Psoas muscle (tissue), 8 donors: Measurements from ENCODE around the gene PPIB. TPM values are rescaled to one million over a fixed set of nuclear protein-coding genes. Genes with fewer than 3 reads are reported as not detected.

Source experiments
- ATAC-seq, 4 donors: fragments of 200-7000 bp; cut with Tn5 transposase; one replicate each; pipeline ENCODE4 v1.9.1; 2020; ENCODE audit warnings: moderate library complexity in 3 of 4, mild to moderate bottlenecking in 2 of 4
- DNase-seq, 2 donors: peaks; one replicate each; pipeline ENCODE4 v3.0.0-alpha.2; 2020
- H3K27ac ChIP-seq: fragments of 200-600 bp; one replicate; pipeline ENCODE4 v1.8.0; 2022
- H3K27me3 ChIP-seq, 3 donors: fragments of 200-600 bp in 1 of 3; one replicate each; pipeline versions ENCODE4 v1.6.1 to v1.8.0; 2013 to 2022; ENCODE audit warnings: low read length in 2 of 3, mild to moderate bottlenecking in 2 of 3, moderate library complexity in 1 of 3; ENCODE audit not compliant: insufficient read depth in 3 of 3
- H3K36me3 ChIP-seq, 2 donors: fragments of 200-600 bp in 1 of 2; one replicate each; pipeline versions ENCODE4 v1.6.1 to v1.8.0; 2013 to 2022; ENCODE audit warnings: low read depth in 1 of 2, mild to moderate bottlenecking in 1 of 2, moderate library complexity in 1 of 2; ENCODE audit not compliant: insufficient read depth in 1 of 2
- H3K4me1 ChIP-seq: fragments of 200-600 bp; one replicate; pipeline ENCODE4 v1.8.0; 2022
- H3K4me3 ChIP-seq: fragments of 200-600 bp; one replicate; pipeline ENCODE4 v1.8.0; 2022; ENCODE audit warnings: mild to moderate bottlenecking
- H3K9me3 ChIP-seq: fragments of 200-600 bp; one replicate; pipeline ENCODE4 v1.8.0; 2022
- WGBS, 3 donors: extraction: QIAGEN DNeasy Blood & Tissue Kit; methylation state at CpG; one replicate each; pipeline versions ENCODE4 v1.1.6 to v1.1.7; 2013; 5-methylcytosine and 5-hydroxymethylcytosine counted together
- intact Hi-C, 2 donors: fragments of 100-400 bp; cut with DNase I; formaldehyde crosslinking; loops; one replicate each; pipeline versions ENCODE4 v1.11.0 to v1.14.2; 2022
- polyA plus RNA-seq, 3 donors: library from polyadenylated mRNA; stranded (reverse); fragments of 200-250 nt; gene quantifications; one replicate each; pipeline ENCODE4 v1.2.3, GENCODE V29; 2013
- total RNA-seq, 4 donors: library from RNA; stranded (reverse); fragmentation: NEBNext Ultra II Directional in 2 of 4; extraction: Animal tissue kit (Norgen Biotek cat#: 25700) in 2 of 4; gene quantifications; one replicate each; pipeline versions ENCODE4 v1.2.1 to v1.2.4, GENCODE V29; 2021 to 2023
- TF ChIP-seq, protein P1 (sequence below): fragments of 200-600 bp; IDR thresholded peaks from one replicate; pipeline ENCODE4 v1.8.0; 2022; ENCODE audit warnings: antibody characterized with exemption
- donor health status: healthy with polysubstance abuse.
- donor health status: DM: no; HTN: no; CAD: no; lungs with moderate emphysema.
- donor health status: Bipolar disorder and iron deficiency.
- donor health status: healthy.
- donor health status: DM: yes; HTN: yes; CAD: no.
- donor health status: DM: no; HTN: no; CAD: no.
- donor health status: DM: no; HTN: no; CAD: no.
- donor health status: DM: yes; HTN: yes; CAD: no.

The PPIB gene
- total and polyA plus RNA-seq, 7 donors = 38.0 to 160 (median 51.4) TPM

DNA sequence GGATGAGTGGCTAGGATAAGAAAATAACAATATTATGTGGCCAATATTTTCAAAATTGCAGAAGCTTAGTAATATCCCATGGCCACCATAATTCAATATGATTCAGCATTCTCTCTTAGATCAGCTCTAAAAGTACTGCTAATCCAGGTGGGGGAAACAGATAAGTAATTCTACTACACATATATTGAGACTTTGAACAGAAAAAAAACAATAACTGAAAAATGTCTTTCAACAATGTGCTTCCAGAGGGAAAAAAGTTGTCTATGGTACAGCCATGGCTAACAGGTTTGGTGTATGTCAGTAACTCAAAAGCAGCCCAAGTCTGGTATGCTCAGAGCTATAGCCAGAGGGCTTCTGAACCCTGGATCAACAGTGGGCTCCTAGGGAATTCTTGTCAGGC is 42.4 kb upstream of the PPIB start:
- ATAC-seq = no peak
- Histone ChIP-seq H3K4me1 (no peaks in the 10 kb centered on the region), H3K27me3 (no peaks in the 10 kb centered on the region), H3K9me3 (no peaks in the 10 kb centered on the region), H3K36me3 (peaks cover 0 to 54% of the 10 kb centered on the region in 2 donors), H3K27ac (no peak overlapping the region), H3K4me3 (no peak overlapping the region)
- TF ChIP-seq, protein P1, sequence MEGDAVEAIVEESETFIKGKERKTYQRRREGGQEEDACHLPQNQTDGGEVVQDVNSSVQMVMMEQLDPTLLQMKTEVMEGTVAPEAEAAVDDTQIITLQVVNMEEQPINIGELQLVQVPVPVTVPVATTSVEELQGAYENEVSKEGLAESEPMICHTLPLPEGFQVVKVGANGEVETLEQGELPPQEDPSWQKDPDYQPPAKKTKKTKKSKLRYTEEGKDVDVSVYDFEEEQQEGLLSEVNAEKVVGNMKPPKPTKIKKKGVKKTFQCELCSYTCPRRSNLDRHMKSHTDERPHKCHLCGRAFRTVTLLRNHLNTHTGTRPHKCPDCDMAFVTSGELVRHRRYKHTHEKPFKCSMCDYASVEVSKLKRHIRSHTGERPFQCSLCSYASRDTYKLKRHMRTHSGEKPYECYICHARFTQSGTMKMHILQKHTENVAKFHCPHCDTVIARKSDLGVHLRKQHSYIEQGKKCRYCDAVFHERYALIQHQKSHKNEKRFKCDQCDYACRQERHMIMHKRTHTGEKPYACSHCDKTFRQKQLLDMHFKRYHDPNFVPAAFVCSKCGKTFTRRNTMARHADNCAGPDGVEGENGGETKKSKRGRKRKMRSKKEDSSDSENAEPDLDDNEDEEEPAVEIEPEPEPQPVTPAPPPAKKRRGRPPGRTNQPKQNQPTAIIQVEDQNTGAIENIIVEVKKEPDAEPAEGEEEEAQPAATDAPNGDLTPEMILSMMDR = no peak
- DNase-seq = no peak
- intact Hi-C loops = loop anchor here in 1 of 2 donors (5.0 kb wide), 2 partner anchors 152 to 477 kb away; partner anchors contain the start of gene CSNK1G1

DNA sequence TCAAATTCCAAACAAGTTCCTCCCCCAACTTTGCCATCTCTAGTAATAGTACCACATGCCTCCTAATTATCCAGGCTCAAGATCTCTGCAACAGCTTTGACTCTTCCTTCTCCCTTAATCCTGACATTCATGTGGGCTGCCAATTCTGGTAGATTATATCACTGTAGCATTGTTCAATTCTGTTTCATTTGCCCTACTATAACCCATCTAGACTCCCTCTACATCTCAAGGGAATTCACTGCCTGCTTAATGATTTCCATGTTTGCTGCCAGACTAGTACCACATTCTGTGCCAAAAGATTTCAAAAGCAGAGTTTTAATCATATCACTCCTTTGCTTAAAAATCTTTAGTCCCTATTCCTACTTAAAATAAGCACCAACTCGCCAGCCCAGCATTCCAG is 34.6 kb upstream of the PPIB start:
- intact Hi-C loops = no loop called here
- DNase-seq (no peak), ATAC-seq (no peak)
- 79 to 93% (median 87%) methylated on average over 1 of the region's 1 CpG for WGBS, 3 donors
- H3K4me3 ChIP-seq = no peak overlapping the region
- H3K4me1 ChIP-seq = no peaks in the 10 kb centered on the region
- no peaks in the 10 kb centered on the region for H3K27me3 ChIP-seq
- H3K9me3 ChIP-seq = no peaks in the 10 kb centered on the region
- TF ChIP-seq, protein P1 = no peak
- no peak overlapping the region for H3K27ac ChIP-seq
- peaks cover 6 to 44% of the 10 kb centered on the region in 2 donors for H3K36me3 ChIP-seq

DNA sequence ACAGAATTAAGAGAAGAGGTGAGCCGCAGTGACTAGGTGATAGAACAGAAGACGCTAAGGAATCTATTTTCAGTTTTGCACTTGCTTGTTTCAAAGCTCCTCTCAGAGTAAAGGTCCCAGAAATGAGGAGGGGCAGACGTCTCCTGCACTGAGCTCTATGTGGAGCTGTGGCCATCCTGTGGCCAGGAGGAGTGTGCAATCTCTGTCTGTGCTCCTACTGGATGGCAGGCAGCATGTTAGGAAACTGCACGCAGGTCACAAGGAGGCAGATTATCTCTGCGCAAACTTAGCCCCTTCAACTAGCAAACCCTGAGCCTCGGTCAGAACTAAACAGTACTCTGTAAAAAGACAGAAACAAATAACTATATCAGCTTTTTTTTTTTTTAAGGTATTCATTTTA is 31.1 kb upstream of the PPIB start:
- WGBS, 3 donors = 92 to 93% (median 93%) methylated on average over 6 of the region's 6 CpGs
- Histone ChIP-seq H3K27me3 (no peaks in the 10 kb centered on the region), H3K27ac (no peak overlapping the region), H3K9me3 (no peaks in the 10 kb centered on the region), H3K4me3 (no peak overlapping the region), H3K4me1 (no peaks in the 10 kb centered on the region), H3K36me3 (peaks cover 6 to 22% of the 10 kb centered on the region in 2 donors)
- intact Hi-C loops = no loop called here
- ATAC-seq (no peak), DNase-seq (no peak)
- TF ChIP-seq, protein P1 = no peak

DNA sequence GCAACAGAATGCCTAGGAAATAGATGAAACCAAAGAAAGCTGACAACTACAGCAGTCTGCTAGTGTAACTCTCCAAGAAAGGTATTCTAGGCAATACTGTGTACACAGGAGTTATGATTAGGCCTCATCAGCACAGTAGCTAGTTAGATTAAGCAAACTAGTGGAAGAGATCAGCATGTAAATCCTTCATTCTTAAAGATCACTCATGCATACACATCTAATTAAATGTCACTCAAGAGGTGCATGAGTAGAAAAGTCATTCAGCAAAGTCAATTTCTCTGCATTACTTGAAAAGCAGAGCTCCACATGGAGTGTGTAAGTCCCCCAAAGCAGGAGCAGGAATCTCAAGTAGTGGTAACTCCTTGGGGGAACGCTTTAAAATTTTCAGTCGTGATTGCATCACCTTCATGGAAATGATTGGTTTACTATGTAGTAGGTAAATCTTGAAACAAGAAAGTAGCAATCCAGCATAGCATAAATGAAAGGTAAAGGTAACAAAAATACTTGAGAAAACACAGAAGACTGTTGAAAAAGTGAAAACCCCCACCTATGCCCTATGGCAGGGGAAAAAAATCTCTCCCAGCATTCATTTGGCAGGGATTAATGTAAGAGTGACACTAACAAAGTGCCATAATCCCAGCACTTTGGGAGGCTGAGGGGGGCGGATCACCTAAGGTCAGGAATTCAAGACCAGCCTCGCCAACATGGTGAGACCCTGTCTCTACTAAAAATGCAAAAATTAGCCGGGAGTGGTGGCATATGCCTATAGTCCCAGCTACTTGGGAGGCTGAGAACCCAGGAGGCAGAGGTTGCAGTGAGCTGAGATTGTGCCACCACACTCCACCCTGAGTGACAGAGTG is 29.4 kb upstream of the PPIB start:
- Histone ChIP-seq H3K36me3 (peaks cover 6 to 33% of the 10 kb centered on the region in 2 donors), H3K4me1 (no peaks in the 10 kb centered on the region), H3K9me3 (no peaks in the 10 kb centered on the region), H3K27me3 (no peaks in the 10 kb centered on the region), H3K27ac (no peak overlapping the region), H3K4me3 (no peak overlapping the region)
- WGBS, 3 donors = 96 to 97% (median 97%) methylated on average over 5 of the region's 5 CpGs
- intact Hi-C loops = no loop called here
- DNase-seq = no peak
- TF ChIP-seq, protein P1 = no peak
- no peak for ATAC-seq
